ENCODE results near the gene PSMC4.

The PSMC4 gene

DNA sequence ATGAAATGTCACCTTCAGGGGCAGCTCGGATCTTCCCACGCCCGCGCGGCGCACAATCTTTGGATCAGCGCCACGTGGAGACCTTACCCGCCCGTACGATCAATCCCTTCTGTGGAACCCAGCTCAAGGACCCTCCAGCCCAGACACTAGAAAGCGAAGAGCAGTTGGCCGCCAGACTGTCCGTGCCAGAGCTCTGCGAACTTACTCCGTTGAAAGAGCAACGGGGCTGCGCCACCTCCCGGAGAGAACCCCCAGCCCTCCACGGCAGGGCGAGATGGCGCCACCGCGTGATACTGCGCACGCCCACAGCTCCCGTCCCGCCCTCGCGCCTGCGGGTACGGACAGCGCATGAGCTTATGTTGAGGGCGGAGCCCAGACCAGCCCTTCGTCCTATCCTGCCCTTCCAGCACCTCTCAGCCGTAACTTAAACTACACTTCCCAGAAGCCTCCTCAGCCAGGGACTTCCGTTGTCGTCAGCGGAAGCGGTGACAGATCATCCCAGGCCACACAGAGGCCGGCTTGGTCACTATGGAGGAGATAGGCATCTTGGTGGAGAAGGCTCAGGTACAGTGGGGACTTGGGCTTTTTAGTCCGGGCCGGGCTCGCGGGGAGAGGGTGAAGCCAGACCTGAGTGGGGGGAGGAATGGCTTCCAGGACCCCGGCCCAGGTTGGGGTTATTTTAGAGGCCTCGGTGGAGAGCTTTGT is at the start of gene PSMC4:
Gene PSMC4 (plus strand): TSS at position 491 of the 705 bp plus-strand sequence. CDS start 38 bp downstream, at position 529.
- peak; percentile 96 to 97 for ATAC-seq

DNA sequence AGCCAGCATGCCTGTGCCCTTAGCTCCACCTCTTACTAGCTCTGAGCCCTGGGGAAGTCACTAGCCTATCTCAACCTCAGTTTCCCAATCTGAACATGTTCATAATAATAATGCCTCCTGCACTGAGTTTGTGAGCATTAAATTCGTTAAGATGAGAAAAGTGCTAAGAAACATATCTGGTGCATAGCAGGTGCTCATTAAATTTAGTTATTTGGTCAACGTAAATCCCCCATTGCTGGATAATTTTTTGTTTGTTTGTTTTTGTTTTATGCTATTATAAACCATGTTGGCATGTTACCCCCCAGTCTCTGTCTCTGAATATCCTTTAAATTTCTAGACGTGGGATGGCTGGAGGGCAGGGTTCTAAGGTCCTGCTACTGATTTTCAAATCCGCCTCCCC is 47.1 kb upstream of the PSMC4 start:
- ATAC-seq, result no peak

DNA sequence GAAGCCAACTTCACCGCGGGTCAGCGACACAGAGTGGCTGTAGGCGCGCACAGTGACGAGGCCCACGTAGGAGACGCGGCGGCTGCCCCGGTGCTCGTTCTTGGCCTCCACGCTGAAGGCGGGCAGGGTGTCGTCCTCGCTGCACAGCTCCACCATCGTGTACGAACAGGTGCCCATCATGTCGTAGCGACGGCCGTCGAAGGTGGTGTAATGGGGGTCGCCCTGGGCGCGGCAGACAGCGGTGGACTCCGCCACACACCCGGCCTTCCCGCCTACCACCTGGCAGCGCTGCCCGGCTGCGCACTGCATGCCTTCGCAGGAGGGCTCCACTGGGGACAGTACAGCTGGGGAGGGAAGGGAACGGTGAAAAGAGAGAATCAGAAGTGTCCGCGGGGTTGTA is 46.6 kb upstream of the PSMC4 start:
- no peak for ATAC-seq

DNA sequence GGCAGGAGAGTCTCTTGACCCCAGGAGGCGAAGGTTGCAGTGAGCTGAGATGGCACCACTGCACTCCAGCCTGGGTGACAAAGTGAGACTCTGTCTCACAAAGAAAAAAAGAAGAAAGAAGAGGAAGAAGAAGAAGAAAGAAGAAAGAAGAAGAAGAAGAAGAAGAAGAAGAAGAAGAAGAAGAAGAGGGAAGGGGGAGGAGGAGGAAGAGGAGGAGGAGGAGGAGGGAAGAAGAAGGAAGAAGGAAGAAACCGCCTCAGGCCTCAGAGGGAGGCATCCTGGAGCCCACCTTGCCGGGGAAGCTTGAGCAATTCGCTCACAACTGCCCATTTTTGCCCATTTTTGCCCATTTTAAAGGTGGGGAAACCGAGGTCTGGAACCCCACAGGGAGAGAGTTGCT is 46.0 kb upstream of the PSMC4 start:
- no peak for ATAC-seq

DNA sequence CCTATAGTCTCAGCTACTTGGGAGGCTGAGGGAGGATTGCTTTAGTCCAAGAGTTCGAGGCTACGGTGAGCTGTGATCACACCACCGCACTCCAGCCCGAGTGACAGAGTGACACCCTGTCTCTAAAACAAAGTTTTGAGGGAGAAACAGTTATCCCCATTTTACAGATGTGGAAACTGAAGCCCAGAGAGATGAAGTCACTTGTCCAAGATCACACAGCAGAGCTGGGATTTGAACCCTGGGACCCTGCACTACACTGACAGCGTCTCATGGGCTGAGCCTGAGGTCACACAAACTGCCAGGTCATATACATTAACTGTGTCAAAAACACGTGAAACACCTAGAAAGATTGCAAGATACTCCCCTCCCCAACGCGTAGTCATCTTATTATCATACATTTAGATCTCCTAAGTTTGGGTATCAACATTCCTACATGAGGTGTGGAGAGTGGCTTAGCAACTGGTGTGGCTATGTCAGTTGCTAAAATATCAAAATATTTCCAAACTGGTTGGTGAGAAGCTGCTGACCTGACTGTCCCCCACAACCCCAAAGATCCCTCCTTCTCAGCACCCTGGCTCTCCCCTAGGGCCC is 44.7 kb upstream of the PSMC4 start:
- no peak for ATAC-seq

DNA sequence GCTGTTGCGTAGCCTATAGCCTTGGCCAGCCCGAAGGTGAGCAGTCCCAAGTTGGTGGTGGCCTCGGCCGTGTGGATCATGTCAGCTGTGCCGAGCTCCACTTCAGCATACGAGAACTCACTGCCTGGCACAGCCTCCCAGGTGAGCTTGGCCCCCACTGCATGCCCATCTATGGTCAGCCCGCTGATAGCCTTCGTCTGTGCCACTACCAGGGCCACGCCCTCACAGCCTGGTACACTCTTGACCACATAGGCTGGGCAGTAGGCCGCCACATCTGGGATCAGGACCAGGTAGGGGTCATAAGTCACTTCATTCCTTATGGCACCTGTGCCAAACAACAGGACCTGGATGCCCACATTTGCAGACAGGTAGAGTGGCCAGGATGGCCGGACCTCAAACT is 43.9 kb upstream of the PSMC4 start:
- no peak for ATAC-seq

DNA sequence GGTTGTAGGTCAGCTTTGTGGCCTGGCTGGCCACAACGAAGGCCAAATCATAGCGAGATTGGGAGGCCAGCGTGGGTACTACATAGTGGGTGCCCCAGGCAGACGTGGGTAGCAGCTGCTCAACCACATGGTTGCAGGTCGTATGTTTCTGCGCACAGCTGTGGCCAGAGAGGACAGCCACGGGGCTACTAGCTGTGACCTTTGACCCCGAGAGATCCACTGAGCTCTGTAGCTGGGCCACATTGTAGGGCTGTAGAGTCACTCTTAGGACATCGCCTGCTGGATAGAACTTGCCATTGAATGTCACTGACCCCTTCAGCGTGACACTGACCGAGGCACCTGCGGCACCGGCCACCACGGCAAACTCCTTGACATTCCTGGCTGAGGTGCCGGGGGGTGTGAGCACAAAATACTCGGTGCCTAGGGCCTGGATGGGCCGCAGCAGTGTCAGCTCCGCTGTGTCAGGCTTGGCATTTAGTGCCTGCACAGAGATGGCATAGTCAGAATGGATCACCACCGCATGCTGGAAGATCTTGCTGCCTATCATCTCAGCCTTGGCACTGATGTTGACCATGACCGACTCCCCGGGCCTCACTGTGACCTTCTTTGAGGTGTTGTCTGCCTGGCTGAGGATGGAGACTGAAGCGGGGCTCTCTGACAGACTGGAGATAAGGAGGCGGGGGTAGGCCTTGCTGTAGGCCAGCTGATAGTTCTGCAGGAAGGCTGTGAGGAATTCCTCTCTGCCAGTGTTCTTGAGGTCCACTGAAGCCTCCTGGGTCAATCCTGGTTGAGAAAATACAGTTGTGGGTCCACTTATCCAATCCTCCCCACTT is 43.2 kb upstream of the PSMC4 start:
- no peak for ATAC-seq

DNA sequence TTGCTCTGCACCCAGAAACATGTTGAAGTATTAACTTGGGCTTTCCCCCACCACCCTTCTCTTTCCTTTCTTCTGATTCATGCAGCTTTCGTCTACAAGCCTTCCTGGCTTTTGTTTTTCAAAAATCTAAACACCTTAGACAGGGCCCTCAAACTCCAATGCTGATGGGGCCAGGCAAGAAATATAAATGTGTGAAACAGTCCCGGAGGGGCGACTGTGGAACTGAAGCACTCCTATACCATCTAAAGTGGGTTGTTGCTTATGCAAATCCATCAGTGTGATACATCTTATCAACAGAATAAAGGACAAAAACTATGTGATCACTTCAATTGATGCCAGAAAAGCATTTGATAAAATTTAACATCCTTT is 42.6 kb upstream of the PSMC4 start:
- no peak for ATAC-seq

DNA sequence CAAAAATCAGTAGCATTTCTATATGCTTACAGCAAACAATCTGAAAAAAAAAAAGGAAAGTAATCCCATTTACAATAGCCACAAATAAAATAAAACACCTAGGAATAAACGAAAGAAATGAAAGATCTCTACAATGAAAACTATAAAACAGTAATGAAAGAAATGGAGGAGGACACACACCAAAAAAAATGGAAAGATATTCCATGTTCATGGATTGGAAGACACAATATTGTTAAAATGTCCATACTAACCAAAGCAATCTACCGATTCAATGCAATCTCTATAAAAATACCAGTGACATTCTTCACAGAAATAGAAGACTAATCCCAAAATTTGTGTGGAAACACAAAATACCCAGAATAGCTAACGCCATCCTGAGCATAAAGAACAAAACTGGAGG is 41.2 kb upstream of the PSMC4 start:
- no peak for ATAC-seq

DNA sequence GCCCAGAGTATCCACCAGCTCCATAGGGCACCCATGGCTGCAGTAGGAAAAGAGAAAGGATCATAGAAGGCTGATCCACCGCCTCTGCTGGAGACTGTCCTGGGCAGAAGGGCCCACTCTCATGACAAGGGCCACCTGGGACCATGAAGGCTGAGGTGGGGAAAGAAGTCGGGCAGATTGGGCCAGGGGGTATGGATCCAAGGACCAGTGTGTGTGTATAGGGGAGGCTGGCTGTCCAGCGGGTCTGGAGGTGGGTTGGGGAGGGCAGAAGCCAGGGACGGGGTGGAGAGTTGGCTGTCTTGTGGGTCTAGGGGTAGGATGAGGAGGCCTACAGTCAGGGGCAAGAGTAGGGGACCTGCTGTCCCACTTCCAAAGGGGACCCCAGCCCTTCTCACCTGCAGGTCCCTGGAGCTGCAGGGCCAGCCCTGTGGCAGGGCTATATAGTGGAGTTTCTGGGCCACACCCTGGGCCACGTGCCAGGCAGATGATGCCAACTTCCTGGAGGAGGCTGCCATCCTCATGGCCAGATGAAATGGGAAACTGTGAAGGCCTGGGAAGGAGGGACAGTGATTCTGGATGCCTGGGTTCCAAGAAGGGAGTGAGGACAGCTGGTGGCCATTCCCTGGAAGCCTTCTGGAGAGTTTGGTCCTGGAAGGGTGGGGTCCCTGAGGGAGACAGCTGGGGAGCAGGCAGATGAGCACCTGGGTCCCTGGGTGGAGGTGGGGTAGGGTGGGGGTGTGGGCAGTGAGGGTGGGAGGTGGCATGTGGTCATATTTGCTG is 36.2 kb upstream of the PSMC4 start, which contains the start of gene FCGBP:
Gene FCGBP (minus strand): TSS at position 51 of the 780 bp plus-strand sequence.
- ATAC-seq, result no peak

DNA sequence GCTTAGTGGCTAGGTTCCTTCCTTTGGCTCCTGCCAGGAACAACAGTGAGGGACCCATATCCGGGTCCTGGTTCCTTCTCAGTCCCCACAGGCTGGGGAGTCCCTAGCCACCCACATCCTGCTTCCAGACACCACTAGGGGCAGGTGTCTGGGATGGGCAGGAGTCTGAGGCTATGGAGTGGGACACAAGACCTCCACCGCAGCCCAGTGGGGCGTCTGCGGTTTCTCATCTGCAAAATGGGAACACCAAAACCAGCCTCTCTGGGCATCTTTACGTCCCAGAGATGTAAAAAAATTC is 35.7 kb upstream of the PSMC4 start:
- ATAC-seq, result no peak

DNA sequence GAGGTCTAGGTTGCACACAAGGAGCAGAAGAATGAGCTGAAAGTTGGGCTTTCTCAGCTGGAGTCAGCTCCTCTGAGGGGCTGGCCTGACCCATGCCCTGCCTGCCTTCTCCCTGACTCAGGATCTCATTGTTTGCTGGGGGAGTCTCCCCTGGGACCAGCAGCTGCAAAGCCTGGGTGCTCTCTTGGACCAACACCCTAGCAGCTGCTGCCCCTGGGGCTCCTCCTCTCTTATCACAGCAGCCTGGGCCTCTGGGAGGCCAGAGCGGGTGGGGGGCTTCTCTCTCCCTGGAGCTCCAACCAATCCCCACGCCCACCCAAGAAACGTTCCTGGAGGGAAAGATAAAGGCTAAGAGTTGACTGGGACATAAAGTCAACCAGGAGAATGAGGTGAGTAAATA is 34.9 kb upstream of the PSMC4 start:
- no peak for ATAC-seq

DNA sequence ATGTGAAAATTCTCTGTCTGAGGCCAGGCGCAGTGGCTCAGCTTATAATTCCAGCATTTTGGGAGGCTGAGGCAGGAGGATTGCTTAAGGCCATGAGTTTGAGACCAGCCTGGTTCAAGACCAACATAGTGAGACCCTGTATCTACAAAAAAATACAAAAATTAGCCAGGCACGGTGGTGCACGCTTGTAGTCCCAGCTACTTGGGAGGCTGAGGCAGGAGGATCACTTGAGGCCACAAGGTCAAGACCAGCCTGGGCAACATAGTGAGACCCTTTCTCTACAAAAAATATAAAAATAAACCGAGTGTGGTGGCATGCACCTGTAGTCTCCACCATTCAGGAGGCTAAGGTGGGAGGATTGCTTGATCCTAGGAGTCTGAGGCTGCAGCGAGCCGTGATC is 34.3 kb upstream of the PSMC4 start:
- ATAC-seq, result no peak

DNA sequence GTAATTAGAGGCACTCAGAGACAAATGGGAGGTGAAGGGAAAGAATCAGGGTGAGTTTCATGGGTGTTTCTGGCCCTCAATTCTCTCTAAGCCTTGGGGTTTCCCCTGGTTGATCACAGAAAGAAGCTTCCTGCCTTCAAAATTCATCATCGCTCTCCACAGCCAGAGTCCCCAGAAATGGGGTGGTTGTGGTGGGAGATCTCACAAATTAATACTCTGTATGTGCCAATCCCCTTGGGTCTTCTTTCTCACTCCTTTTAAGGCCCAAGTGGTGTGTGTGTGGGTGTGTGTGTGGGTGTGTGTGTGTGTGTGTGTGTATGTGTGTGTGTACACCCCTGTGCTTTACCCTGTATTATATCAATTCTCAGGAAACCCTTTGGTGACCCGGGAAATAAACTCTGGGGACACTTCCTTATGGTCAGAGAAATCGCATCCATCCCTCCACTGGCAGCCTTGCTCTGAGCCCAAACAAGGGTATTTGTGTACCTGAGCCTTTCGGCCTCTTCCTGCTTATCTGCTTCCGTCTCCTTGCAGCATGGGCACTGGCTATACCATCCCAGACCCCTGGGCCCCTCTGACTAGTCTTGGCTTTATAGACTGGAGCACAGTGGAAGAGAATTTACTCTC is 33.8 kb upstream of the PSMC4 start:
- ATAC-seq, result peak; percentile 75 to 79

DNA sequence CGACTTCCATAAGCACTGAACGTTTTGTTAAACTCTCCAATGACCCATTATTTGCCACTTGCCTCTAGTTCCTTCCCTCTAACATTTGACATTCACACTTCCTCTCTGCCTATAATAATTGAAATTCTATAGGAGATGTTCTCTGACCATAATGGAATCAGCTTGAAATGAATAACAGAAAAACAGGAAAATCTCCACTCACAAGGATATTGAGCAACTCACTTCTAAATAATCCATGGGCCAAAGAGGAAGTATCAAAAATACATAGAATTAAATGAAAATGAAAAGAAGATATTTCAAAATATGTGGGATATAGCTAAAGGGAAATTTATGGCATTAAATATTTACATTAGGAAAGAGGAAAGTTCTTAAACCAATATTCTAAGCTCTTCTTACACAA is 33.2 kb upstream of the PSMC4 start:
- no peak for ATAC-seq

DNA sequence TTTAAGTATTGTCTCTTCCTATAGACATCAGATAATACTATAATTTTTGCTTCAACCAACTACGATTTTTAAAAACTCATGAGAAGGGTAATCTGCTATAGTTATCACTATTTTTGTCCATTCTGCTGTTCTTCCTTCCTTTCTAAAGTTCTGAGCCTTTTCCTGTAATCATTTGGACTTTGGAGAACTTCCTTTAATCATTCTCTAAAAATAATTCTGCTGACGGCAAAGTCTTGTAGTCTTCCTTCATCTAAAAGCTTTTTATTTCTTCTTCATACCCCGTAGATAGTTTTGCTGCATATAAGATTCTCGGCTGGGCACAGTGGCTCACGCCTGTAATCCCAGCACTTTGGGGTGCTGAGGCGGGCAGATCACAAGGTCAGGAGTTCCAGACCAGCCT is 31.4 kb upstream of the PSMC4 start:
- no peak for ATAC-seq

DNA sequence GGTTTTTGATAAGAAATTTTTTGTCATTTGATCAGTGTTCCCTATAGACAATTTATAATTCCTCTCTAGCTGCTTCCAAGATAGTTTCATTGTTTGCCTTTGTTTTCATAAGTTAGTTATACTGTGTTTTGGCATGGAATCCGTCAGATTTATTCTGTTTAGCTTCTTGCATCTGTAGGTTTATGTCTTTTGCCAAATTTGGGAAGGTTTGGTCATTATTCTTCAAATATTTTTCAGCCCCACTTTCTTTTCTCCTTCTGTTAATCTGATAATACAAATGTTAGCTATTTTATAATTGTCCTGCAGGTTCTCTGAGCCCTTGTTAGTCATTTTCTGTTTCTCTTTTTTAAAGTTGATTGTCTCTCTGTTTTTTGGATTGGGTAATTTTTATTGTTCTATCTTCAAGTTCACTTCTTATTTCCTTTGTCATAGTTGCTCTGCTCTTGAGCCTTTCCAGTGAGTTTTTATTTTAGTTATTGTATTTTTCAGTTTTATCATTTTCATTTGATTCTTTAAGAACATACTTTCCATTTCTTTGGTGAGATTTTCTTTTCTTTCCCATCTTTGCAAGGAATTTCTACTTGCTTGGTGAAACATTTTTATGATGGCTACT is 30.6 kb upstream of the PSMC4 start:
- ATAC-seq, result no peak

DNA sequence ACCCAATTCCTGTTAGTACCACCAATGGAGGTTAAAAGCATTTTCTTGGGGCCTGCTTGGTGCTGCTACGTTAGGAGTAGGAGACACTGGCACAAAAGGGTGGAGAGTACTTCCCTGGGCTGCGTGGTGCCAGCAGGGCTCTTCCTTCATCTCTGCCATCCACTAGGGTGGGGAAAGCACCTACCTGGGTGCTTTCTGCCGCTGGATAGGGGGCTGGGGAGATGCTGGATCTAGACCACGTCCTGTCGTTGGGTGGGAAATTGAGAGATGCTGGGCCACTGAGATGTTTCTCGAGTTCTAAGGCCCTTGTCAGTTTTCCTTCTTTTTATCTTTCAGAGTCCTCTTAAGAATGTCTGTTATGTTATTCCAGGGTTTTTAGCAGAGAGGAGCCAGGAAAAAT is 29.8 kb upstream of the PSMC4 start:
- no peak for ATAC-seq

DNA sequence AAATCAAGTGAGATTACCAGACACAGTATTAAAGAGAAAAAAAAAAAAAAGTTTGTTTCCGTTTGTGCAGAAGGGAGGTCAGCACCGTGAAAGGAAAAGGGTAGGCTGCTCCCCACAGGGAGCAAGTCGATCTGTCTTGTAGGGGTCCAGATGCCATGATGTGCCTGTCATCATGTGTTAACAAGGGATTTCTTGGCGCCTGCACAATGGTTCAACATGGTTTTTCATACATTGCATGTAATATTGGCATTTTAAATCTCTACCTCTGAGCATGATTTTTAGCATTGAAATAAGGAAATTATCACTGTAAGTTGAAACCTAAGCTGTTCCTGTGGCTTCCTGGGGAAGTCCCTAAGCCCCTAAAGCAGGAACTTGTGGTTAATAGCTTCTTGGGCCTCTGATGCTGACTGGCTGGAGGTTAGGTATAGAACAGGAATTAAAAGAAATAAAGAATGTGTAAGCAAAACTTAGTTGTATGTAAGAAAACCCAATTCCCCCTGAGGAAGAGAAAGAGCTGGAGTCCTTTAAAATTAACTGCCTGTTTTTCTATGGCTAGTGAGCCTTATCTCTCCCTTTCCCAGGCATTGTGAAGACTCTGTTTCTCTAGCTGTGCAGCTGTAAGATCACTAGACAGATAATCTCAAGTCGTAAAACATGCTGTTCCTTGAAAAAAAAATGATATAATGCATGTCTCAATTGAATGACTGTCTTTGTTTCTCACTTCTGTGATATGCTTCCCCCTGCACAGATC is 29.2 kb upstream of the PSMC4 start:
- ATAC-seq, result peak; percentile 81 to 84

DNA sequence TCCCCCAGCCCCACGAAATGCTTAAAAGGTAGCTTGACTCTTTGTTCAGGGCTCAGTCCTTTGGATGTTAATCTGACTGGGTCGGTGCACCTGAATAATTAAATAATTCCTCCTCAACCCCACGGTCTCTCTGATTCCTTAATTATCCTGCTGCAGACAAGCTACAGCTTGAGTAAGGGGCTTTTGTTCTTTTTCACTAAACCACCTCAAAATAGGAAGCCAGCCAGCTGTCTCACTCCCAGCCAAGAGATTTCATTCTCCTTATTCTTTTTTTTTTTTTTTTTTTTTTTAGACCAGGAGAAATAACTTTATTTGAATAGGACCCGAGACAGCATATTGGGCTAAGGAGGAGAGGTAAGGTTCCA is 28.6 kb upstream of the PSMC4 start:
- ATAC-seq, result no peak

DNA sequence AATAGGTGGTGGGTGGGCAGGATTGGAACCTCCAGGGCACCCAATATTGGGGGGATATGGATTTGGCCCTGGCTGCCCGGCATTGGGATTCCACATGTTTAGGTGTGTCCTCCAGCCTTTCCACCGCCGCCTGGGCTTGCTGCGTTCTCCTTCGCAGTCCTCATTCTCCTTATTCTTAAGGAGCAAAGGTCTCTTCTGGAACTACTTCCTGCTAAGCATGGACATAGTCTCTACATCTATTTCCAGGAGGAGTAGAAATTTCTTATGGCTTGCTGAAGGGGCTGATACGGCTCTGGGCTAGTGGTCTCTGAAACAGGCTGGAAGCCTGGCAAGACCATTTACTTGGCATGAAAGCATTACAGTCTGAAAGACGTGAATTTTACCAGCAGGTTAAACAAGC is 27.4 kb upstream of the PSMC4 start:
- ATAC-seq, result no peak

DNA sequence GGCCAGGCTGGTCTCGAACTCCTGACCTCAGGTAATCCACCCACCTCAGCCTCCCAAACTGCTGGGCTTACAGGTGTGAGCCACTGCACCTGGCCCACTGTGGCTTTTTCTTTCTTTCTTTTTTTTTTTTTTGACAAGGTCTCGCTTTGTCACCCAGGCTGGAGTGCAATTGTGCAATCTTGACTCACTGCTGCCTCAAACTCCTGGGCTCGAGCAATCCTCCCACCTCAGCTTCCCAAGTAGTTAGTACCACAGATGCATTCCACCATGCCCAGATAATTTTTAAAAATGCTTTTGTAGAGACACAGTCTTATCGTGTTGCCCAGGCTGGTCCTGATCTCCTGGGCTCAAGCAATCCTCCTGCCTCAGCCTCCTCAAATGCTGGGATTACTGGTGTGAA is 24.4 kb upstream of the PSMC4 start:
- ATAC-seq, result no peak
